Fibroblast of pulmonary artery (primary cell): Measurements from ENCODE around the gene ACOX1.
"Not testable (repeated sequence)": the region's sequence is repeated elsewhere in the genome, so short reads cannot be mapped to it uniquely, and the experiment has no call there.

Experiments used
- DNase-seq: peaks from one replicate; pipeline ENCODE4 v3.0.0-alpha.2; 2010; ENCODE audit warnings: low read depth
- H3K4me3 ChIP-seq: replicated peaks from 2 replicates; pipeline ENCODE4 v1.5.1; 2011; ENCODE audit warnings: low read depth, mild to moderate bottlenecking, control low read depth, low read length, moderate library complexity
- CTCF ChIP-seq: IDR thresholded peaks from 2 replicates; pipeline ENCODE4 v1.5.1; 2011; ENCODE audit warnings: mild to moderate bottlenecking, control low read depth, low read length, inconsistent platforms; ENCODE audit errors: missing control alignments

Gene ACOX1

GRCh38 chr17:75970011-75970523 is 8.9 kb downstream of the ACOX1 start:
- DNase-seq, result peak; percentile 58
- H3K4me3 ChIP-seq, result no peak overlapping the region
- no peak for TF ChIP-seq CTCF

- H3K4me3 ChIP-seq, DNase-seq: not testable (repeated sequence)
Measured at GRCh38 chr17:75969044-75969443, 9.9 kb downstream of the ACOX1 start.

GRCh38 chr17:75965468-75965867 is 13.5 kb downstream of the ACOX1 start:
- TF ChIP-seq CTCF, result no peak
- DNase-seq, result no peak
- H3K4me3 ChIP-seq, result no peak overlapping the region

GRCh38 chr17:75959839-75960511 is 19.0 kb downstream of the ACOX1 start:
- no peak for DNase-seq
- no peak for TF ChIP-seq CTCF
- no peak overlapping the region for H3K4me3 ChIP-seq

GRCh38 chr17:75959051-75959838 is 19.7 kb downstream of the ACOX1 start:
- no peak overlapping the region for H3K4me3 ChIP-seq
- peak; percentile 14 for DNase-seq
- no peak for TF ChIP-seq CTCF

GRCh38 chr17:75950855-75951554 is 28.0 kb downstream of the ACOX1 start:
- peak; percentile 18 for DNase-seq
- no peak overlapping the region for H3K4me3 ChIP-seq
- no peak for TF ChIP-seq CTCF

- no peak overlapping the region for H3K4me3 ChIP-seq
- no peak for TF ChIP-seq CTCF
Measured at GRCh38 chr17:75950421-75950820, 28.5 kb downstream of the ACOX1 start.

More at GRCh38 chr17:75950421-75950820, 28.5 kb downstream of the ACOX1 start:
- DNase-seq, result no peak
